BLaER1 (cell line): ENCODE results near the gene PRR30.

Source experiments
- H3K27ac ChIP-seq: shearing (Covaris generic); formaldehyde crosslinking; 2 replicates; pipeline ENCODE4 v1.8.1; 2022
- H3K27me3 ChIP-seq: shearing (Covaris generic); formaldehyde crosslinking; 2 replicates; pipeline ENCODE4 v1.8.1; 2022
- H3K36me3 ChIP-seq: shearing (Covaris generic); formaldehyde crosslinking; 2 replicates; pipeline ENCODE4 v1.8.1; 2022
- H3K4me1 ChIP-seq: shearing (Covaris generic); formaldehyde crosslinking; 2 replicates; pipeline ENCODE4 v1.8.1; 2022
- H3K4me2 ChIP-seq: shearing (Covaris generic); formaldehyde crosslinking; 2 replicates; pipeline ENCODE4 v1.8.1; 2022
- H3K4me3 ChIP-seq: shearing (Covaris generic); formaldehyde crosslinking; 2 replicates; pipeline ENCODE4 v1.8.1; 2022
- H3K9ac ChIP-seq: shearing (Covaris generic); formaldehyde crosslinking; 2 replicates; pipeline ENCODE4 v1.8.1; 2022
- H3K9me3 ChIP-seq: shearing (Covaris generic); formaldehyde crosslinking; 2 replicates; pipeline ENCODE4 v1.8.1; 2022
- H4K20me1 ChIP-seq: shearing (Covaris generic); formaldehyde crosslinking; 2 replicates; pipeline ENCODE4 v1.8.1; 2022
- Cebpa-rat ChIP-seq: shearing (Covaris generic); IDR thresholded peaks from 2 replicates; pipeline ENCODE4 v1.8.1; 2022

Gene PRR30

GRCh38 chr2:27092696-27093429, 46.3 kb downstream of the PRR30 start:
- H3K36me3 ChIP-seq = no peaks in the 10 kb centered on the region; the same call in 1 of the 2 replicates
- TF ChIP-seq Cebpa-rat = no peak
- no peaks in the 10 kb centered on the region for H3K27me3 ChIP-seq
- H3K4me2 ChIP-seq = no peak overlapping the region
- no peaks in the 10 kb centered on the region for H3K9me3 ChIP-seq
- no peak overlapping the region for H3K4me3 ChIP-seq
- no peak overlapping the region for H3K9ac ChIP-seq
- H3K4me1 ChIP-seq = peaks cover 55% of the 10 kb centered on the region
- H4K20me1 ChIP-seq = no peaks in the 10 kb centered on the region
- H3K27ac ChIP-seq = no peak overlapping the region

GRCh38 chr2:27091746-27092695, 47.2 kb downstream of the PRR30 start:
- no peak overlapping the region for H3K9ac ChIP-seq
- no peaks in the 10 kb centered on the region for H3K9me3 ChIP-seq
- H3K27ac ChIP-seq = no peak overlapping the region
- TF ChIP-seq Cebpa-rat = no peak
- H3K4me1 ChIP-seq = peaks cover 63% of the 10 kb centered on the region
- no peaks in the 10 kb centered on the region; the same call in 1 of the 2 replicates for H3K36me3 ChIP-seq
- H3K4me2 ChIP-seq = no peak overlapping the region
- H4K20me1 ChIP-seq = no peaks in the 10 kb centered on the region
- H3K27me3 ChIP-seq = no peaks in the 10 kb centered on the region
- no peak overlapping the region for H3K4me3 ChIP-seq

- Histone ChIP-seq H3K4me1 (peaks cover 75% of the 10 kb centered on the region), H3K27me3 (no peaks in the 10 kb centered on the region), H4K20me1 (peaks cover 3% of the 10 kb centered on the region; the same call in 1 of the 2 replicates), H3K27ac (no peak overlapping the region), H3K36me3 (peaks cover 10% of the 10 kb centered on the region), H3K4me2 (peak overlapping the region; percentile 100), H3K9me3 (no peaks in the 10 kb centered on the region), H3K4me3 (no peak overlapping the region), H3K9ac (no peak overlapping the region)
- no peak for TF ChIP-seq Cebpa-rat
Observed at GRCh38 chr2:27089111-27089954, 49.9 kb downstream of the PRR30 start.

GRCh38 chr2:27088634-27089033, 50.6 kb downstream of the PRR30 start:
- Histone ChIP-seq H3K27me3 (no peaks in the 10 kb centered on the region), H3K27ac (no peak overlapping the region), H3K4me1 (peaks cover 82% of the 10 kb centered on the region), H3K9ac (no peak overlapping the region), H4K20me1 (peaks cover 8% of the 10 kb centered on the region; the same call in 1 of the 2 replicates), H3K36me3 (peaks cover 17% of the 10 kb centered on the region), H3K9me3 (no peaks in the 10 kb centered on the region), H3K4me3 (no peak overlapping the region), H3K4me2 (peak overlapping the region; percentile 100)
- no peak for TF ChIP-seq Cebpa-rat

- no peaks in the 10 kb centered on the region for H3K27me3 ChIP-seq
- no peak overlapping the region for H3K4me3 ChIP-seq
- TF ChIP-seq Cebpa-rat = no peak
Observed at GRCh38 chr2:27087823-27088410, 51.3 kb downstream of the PRR30 start.

More at GRCh38 chr2:27087823-27088410, 51.3 kb downstream of the PRR30 start:
- Histone ChIP-seq H3K9me3 (no peaks in the 10 kb centered on the region), H3K9ac (no peak overlapping the region), H3K36me3 (peaks cover 24% of the 10 kb centered on the region), H3K27ac (no peak overlapping the region), H4K20me1 (peaks cover 15% of the 10 kb centered on the region; the same call in 1 of the 2 replicates), H3K4me2 (peak overlapping the region; percentile 100), H3K4me1 (peaks cover 87% of the 10 kb centered on the region)
